Raji (cell line): ENCODE data around the gene MRGPRE.

Source experiments
- POLR2A ChIP-seq: IDR thresholded peaks from 2 replicates; pipeline ENCODE4 v1.6.1; 2011; ENCODE audit warnings: low read depth, low read length, control low read depth; ENCODE audit not compliant: insufficient read depth

Gene MRGPRE

GRCh38 chr11:3225159-3225758, 7.0 kb downstream of the MRGPRE start:
- TF ChIP-seq POLR2A, result no peak

DNA sequence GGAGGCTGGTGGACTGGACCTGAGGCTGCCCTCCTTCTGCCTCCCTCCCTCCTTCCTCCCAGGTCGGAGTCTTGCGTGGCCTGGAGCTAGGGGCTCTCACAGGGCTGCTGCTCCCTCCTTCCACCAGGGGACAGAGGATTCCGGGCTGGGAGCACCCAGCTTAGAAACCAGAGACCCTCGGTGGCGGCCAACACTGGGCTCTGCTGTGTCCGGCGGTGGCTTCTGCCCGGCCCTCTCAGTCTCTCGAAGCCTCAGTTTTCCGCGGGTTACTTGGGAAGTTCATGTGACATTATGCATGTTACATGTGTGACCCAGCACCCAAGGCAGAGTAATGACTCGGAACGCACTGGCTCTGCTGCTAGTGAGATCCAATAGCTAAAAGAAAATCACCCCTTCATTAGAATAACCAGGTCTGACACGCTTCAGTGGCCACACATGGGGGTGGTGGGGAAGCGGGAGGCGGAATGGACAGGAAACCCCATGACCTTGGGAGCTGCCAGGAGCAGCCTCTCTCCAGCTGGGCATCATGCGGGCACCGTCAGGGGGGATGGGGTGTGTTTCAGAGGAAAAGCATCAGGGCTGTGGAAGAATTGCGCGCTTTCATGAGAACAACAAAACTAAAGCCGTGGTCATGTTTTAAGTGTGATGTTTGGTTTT, 7.7 kb downstream of the MRGPRE start:
- no peak for TF ChIP-seq POLR2A

DNA sequence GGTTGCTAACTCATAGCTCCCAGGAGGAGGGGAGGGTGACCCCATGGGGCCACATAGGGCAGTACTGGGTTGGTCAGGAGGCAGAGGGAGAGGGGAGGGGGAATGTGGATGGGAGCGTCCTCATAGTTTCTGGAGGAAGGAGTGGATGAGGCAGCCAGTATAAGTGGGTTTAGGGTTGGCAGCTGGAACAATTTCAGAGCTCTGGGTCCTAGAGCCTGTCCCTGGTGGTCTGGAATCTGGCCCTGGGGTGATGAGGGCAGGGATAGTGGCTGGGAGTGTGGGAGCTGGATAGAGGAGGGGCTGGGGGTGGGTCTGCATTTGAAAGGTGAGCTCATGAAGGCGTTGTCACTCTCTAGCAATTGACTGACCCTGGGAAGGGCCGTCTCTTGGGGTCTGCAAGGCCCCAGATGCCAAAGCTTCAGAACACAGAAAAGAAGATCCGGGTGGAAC, 8.3 kb downstream of the MRGPRE start:
- no peak for TF ChIP-seq POLR2A

GRCh38 chr11:3222941-3223915, 9.0 kb downstream of the MRGPRE start:
- TF ChIP-seq POLR2A, result no peak

DNA sequence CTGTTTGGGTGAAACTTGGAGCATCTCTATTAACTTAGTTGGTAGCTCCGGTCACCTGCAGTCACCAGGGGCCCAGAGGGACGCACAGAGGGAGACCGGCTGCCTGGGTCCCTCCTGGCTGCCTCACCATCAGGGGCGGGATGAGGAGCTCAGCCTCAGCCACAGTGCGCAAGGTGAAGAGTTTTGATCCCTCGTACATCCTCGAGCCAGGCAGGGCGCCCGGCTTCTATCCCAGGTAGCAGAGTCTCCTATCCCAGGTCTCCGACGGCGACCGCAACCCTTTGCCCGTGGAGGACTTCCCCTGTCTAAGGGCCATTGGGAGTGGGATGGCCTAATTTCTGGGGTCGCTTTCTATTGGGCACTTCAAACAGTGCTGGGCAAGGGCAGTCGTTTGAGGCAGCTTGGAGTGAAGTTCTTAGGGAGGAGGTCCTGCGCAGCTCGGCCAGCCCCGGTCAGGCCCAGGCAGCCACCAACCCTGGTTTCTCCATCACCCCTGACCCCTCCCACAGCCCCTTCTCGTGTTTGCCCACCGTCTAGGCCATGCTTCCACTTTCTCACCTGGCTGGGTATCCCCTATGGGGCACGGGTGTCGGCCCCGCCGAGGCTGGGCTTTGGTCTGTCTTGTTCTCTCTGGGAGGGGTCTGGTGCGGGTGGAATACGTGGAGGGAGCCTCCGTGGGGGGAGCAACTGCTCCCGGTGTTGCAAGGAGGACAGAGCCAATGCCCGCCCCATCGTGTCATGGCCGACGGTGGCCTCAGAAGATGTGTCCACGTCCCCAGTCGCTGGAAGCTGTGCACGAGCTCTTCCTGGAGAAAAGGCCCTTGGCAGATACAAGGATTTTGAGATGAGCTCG, 10.0 kb downstream of the MRGPRE start:
- no peak for TF ChIP-seq POLR2A

DNA sequence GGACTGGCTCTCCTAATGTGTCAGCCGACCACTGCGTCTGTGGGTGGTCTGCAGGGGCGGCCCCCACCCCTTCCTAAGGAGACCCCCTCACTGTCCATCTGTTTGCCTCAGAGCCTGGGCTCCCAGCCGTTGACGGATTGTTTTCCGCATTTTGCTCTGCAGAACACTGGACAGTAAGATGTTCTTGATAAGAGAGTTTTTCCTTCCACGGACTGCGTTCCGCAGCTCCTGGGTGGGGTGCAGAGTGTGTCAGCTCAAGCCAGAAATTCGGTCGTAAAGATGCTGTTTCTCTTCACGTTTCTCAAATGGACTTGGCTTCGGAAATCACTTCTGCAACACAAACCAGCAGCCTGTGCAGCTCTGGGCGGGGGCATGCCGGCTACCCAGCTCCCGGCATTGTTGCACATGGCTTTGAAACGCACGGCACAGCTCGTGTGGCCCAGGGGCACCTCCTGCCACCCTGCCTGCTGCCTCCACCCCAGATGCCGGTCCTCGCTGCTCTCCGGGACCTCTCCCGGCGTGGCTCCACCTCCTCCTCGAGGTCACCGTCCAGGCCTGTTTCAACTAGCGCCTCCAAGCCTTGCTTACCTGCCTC, 10.7 kb downstream of the MRGPRE start:
- TF ChIP-seq POLR2A, result no peak

DNA sequence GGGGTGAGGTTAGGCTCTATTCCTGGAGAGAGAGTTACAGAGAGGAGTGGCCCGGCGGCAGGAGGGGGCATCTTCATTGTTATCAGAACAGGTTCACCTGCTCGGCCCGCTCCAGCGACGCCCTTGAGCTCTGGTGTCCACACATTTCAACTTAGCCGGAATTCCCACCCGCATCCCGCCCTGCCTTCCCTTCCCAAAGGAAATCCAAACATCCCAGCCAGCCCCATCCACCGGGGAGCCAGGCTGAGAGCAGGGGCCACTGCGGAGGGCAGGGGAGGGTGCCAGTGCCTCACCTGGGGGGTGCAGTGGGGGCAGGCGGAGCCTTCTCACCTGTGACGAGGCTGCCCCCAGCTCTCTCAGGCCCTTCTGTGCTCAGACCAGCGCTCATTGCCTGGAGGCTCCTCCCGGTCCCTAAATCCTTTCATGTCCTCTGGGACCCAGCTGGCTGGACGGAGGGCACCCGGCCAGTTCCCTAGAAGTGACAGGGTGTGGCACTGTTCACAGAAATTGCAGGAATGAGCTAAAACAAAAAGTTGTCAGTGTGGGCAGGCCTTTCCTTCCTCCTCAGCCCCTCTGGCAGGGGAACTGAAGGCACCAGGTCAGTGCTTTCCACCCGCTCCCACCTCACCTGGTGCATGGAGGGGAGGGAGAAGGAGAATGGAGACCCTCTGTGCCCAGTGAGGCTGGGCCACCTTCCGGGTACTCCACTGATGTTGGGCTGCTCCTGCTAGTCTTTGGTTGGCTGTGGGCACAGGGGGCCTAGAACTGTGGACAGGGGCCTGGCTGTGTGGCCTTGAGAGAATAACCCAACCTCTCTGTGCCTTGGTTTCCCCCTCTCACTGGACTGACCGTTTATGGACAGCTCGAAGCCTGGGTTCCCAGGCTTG, 11.5 kb downstream of the MRGPRE start:
- TF ChIP-seq POLR2A, result no peak

DNA sequence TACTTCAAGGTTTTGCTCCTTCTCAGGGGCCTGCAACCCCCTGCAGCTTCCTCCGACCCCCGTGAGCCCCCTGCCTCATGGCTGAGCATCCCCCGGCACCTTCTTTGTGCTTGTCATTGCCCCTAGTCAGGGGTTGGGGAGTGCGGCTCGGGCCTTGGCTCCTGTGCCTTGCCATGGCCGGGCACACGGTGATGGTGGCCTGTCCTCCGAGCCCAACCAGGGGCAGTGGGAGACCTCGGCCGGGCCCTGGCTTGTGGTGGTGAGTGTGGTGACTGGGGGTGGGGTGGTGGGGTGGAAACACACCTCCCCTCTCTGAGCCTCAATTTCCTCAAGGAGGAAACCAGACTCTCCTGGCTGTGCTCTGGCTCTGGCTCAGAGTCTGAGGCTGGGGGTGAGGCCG, 12.1 kb downstream of the MRGPRE start:
- no peak for TF ChIP-seq POLR2A

GRCh38 chr11:3219281-3219892, 12.8 kb downstream of the MRGPRE start:
- no peak for TF ChIP-seq POLR2A

DNA sequence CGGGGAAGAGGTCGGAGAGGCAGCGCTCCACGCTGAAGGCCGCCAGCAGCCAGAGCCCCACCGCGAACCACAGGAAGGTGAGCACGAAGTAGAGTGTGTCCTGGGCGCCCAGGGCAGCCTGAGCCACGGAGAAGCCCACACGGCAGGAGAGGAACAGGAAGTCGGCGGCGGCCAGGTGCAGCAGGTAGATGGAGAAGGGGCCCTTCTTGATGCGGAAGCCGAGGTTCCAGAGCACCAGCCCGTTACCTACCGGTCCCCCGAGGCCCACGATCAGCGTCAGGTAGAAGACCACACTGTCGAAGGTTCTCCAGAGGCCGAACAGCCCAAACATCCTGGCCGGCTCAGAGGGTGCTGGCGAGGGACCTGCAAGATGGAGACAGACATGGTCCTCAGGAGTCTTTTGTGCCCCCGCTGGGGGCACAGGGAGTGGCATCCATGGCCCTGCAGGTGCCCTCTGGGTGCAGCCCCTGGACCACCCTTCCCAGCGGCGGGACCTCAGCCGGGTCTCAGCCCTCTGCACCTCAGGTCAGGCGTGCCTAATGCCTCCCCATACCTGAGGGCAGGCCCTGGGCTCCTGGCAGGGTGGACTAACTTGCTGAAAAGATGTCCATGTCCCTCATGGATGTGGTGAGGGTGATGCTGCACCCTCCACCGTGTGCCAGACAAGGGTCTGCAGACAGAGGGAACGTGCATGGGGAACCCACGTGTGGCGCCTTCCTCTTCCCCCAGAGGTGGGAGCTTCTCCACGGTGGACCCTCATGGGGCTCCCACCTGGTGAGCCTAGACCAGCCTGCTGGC, 13.5 kb downstream of the MRGPRE start, which contains the start of gene MRGPRG:
Gene MRGPRG (minus strand): TSS at position 331 of the 798 bp plus-strand sequence. CDS start 0 bp downstream, at position 331.
- TF ChIP-seq POLR2A, result no peak

GRCh38 chr11:3217818-3218482, 14.3 kb downstream of the MRGPRE start:
- TF ChIP-seq POLR2A, result no peak
